Heart right ventricle (tissue), 16 donors: ENCODE results near the gene ZC3H12C. TPM values are rescaled to one million over a fixed set of nuclear protein-coding genes. Genes with fewer than 3 reads are reported as not detected.

ENCODE experiments used
- ATAC-seq, 8 donors: fragments of 200-7000 bp; cut with Tn5 transposase; one replicate each; pipeline ENCODE4 v1.9.1; 2020; ENCODE audit warnings: mild to moderate bottlenecking in 8 of 8, moderate library complexity in 8 of 8, moderate number of reproducible peaks in 1 of 8
- DNase-seq, 2 donors: peaks; one replicate each; pipeline ENCODE4 v3.0.0-alpha.2; 2020
- H3K27ac ChIP-seq, 10 donors: fragments of 200-600 bp; sonication (generic) in 2 of 10; one replicate each; pipeline versions ENCODE4 v1.5.0 to v1.8.0; 2020 to 2022; ENCODE audit warnings: mild to moderate bottlenecking in 3 of 10
- H3K27me3 ChIP-seq, 7 donors: fragments of 200-600 bp; one replicate each; pipeline ENCODE4 v1.8.0; 2021 to 2022; ENCODE audit warnings: mild to moderate bottlenecking in 2 of 7
- H3K36me3 ChIP-seq, 9 donors: fragments of 200-600 bp; sonication (generic) in 1 of 9; one replicate each; pipeline versions ENCODE4 v1.5.0 to v1.8.0; 2020 to 2022; ENCODE audit warnings: mild to moderate bottlenecking in 2 of 9
- H3K4me1 ChIP-seq, 9 donors: fragments of 200-600 bp; sonication (generic) in 1 of 9; one replicate each; pipeline versions ENCODE4 v1.5.0 to v1.8.0; 2020 to 2022; ENCODE audit warnings: mild to moderate bottlenecking in 4 of 9
- H3K4me3 ChIP-seq, 10 donors: fragments of 200-600 bp; sonication (generic) in 2 of 10; one replicate each; pipeline versions ENCODE4 v1.5.0 to v1.8.0; 2020 to 2022; ENCODE audit warnings: mild to moderate bottlenecking in 7 of 10, moderate library complexity in 2 of 10
- H3K9me3 ChIP-seq, 11 donors: fragments of 200-600 bp in 10 of 11; sonication (generic) in 2 of 11; one replicate each; pipeline versions ENCODE4 v1.5.0 to v1.8.0; 2013 to 2022; ENCODE audit warnings: mild to moderate bottlenecking in 2 of 11, control low read depth in 1 of 11, moderate library complexity in 1 of 11
- WGBS, 2 donors: extraction: QIAGEN DNeasy Blood & Tissue Kit; methylation state at CpG; one replicate each; pipeline ENCODE4 v1.1.7; 2013; ENCODE audit warnings: inconsistent platforms in 1 of 2; 5-methylcytosine and 5-hydroxymethylcytosine counted together
- intact Hi-C, 10 donors: fragments of 100-400 bp; cut with DNase I; formaldehyde crosslinking; loops; one replicate each; pipeline versions ENCODE4 v1.11.1 to v1.14.2; 2022
- polyA plus RNA-seq, 2 donors: library from polyadenylated mRNA; stranded (reverse); fragments of 200-250 nt; gene quantifications; one replicate each; pipeline ENCODE4 v1.2.3, GENCODE V29; 2013
- total RNA-seq, 10 donors: library from RNA; stranded (reverse); fragmentation: NEBNext Ultra II Directional in 3 of 10; extraction: Animal tissue kit (Norgen Biotek cat#: 25700) in 3 of 10; gene quantifications; one replicate each; pipeline versions ENCODE4 v1.2.1 to v1.2.4, GENCODE V29; 2021 to 2023
- TF ChIP-seq, protein P1 (sequence below), 9 donors: fragments of 200-600 bp; sonication (generic) in 2 of 9; IDR thresholded peaks; one replicate each; pipeline versions ENCODE4 v1.5.0 to v1.8.0; 2021 to 2022; ENCODE audit warnings: antibody characterized with exemption in 9 of 9, mild to moderate bottlenecking in 5 of 9, moderate library complexity in 1 of 9
- donor health status: Arrhythmogenic right ventricular cardiomyopathy.
- donor health status: ischemic (EF 13 %, LVEDD 7.1; RV severe dilation, severe dysfunction).
- donor health status: healthy with polysubstance abuse.
- donor health status: DM: no; HTN: yes; CAD: no.
- donor health status: DM: no; HTN: no; CAD: no.
- donor health status: ischemic (EF 25% LVEDD 6.9; RV normal size, moderate dysfunction).
- donor health status: ischemic (EF 25% LVEDD 5.7; RV mildly dilated, moderate dysfunction).
- donor health status: healthy.
- donor health status: DM: yes; HTN: yes; CAD: no.
- donor health status: Ischemic cardiomyopathy.
- donor health status: ischemic (EF 35%, LVEDD 5.7; RV mildly dilated, moderate dysfunction).
- donor health status: nonischemic (EF 11% LVEDD 7.7; RV severe dilation, severe dysfunction).
- donor health status: DM: yes; HTN: yes; CAD: no.
- donor health status: PGD.
- donor health status: ischemic (EF 29% LVEDD 5.4; RV normal size, mild dysfunction).
- donor health status: nonischemic (EF 23%, LVEDD 6.1; RV moderate dilation, normal function).

ZC3H12C gene
- total and polyA plus RNA-seq, 12 donors: 2.1 to 22.8 (median 20.1) TPM

DNA sequence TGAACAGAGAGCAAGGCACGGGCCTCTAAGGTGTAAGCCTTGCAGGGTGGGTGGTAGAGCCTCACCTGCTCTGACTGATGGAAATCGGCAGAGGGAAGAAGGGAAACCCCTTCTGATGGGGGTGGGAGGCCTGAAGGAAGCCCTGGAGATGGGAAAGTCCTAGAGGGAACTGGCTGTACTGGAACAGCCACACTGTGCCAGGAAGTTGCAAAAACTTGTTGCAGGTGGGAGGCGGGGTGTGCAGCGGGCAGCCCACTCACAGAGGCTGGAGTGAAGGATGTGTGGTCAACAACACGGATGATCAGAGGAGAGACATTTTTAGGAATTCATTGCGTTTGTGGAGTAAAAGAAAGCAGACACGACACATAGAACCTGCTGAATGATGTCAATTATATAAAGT lies 91.3 kb downstream of the ZC3H12C start:
- no peaks in the 10 kb centered on the region for H3K4me1 ChIP-seq

DNA sequence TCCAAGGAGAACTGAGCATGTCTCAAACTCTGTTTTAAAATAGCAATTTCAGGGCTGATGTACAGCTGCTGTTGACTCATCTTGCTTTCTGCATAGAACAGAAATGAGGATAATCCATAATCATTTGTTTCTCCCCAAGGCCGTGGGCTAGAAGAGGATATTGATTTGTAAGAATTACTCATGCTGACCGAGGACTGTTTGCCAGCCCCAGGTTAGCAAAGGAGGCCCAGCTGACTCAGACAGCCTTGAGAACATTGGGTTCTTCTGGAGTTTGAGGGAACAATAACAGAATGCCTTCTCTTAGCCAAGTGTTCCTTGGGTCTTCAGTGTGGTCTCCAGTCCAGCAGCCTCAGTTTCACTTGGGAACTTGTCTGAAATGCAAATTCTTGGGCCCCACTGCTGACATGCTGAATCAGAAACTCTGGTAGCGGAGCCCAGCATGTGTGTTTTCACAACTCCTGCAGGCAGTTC lies 92.0 kb downstream of the ZC3H12C start:
- H3K27ac ChIP-seq: no peak overlapping the region
- DNase-seq: no peak
- H3K36me3 ChIP-seq: no peaks in the 10 kb centered on the region
- TF ChIP-seq, protein P1, sequence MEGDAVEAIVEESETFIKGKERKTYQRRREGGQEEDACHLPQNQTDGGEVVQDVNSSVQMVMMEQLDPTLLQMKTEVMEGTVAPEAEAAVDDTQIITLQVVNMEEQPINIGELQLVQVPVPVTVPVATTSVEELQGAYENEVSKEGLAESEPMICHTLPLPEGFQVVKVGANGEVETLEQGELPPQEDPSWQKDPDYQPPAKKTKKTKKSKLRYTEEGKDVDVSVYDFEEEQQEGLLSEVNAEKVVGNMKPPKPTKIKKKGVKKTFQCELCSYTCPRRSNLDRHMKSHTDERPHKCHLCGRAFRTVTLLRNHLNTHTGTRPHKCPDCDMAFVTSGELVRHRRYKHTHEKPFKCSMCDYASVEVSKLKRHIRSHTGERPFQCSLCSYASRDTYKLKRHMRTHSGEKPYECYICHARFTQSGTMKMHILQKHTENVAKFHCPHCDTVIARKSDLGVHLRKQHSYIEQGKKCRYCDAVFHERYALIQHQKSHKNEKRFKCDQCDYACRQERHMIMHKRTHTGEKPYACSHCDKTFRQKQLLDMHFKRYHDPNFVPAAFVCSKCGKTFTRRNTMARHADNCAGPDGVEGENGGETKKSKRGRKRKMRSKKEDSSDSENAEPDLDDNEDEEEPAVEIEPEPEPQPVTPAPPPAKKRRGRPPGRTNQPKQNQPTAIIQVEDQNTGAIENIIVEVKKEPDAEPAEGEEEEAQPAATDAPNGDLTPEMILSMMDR (IDR thresholded peaks at IDR 0.05): no peak
- no peak overlapping the region for H3K4me3 ChIP-seq
- H3K27me3 ChIP-seq: no peaks in the 10 kb centered on the region
- ATAC-seq: no peak
- intact Hi-C loops: no loop called here
- no peaks in the 10 kb centered on the region for H3K4me1 ChIP-seq
- no peaks in the 10 kb centered on the region for H3K9me3 ChIP-seq
- 84 to 87% methylated on average over 3 of the region's 3 CpGs for WGBS, 2 donors

More for the DNA sequence above, 91.3 kb downstream of the ZC3H12C start:
- intact Hi-C loops: no loop called here
- no peak for ATAC-seq
- Histone ChIP-seq H3K9me3 (no peaks in the 10 kb centered on the region), H3K4me3 (no peak overlapping the region), H3K27ac (no peak overlapping the region), H3K36me3 (no peaks in the 10 kb centered on the region), H3K27me3 (no peaks in the 10 kb centered on the region)
- DNase-seq: no peak
- WGBS, 2 donors: 86 to 90% methylated on average over 7 of the region's 7 CpGs
- TF ChIP-seq, protein P1 (IDR thresholded peaks at IDR 0.05): no peak

DNA sequence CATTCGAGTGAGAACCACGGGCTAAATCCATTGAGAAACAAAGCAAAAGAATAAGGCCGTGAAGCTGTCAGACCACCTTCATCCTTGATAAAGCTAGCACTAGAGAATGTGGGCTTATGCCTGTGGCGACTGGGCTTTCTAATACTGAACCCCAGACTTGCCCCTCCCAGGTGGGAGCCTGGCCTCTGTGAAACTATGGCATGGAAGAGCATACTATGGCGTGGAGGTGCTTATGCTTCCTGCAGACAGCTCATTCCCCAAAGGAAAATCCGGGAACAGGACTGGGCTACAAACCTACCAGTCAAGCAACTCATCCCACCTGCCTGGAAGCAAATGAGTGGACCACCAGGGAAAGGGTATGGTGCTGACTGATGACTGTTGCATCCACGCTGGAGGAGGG lies 92.4 kb downstream of the ZC3H12C start:
- TF ChIP-seq, protein P1 (IDR thresholded peaks at IDR 0.05): no peak
- WGBS, 2 donors: 85% methylated on average over 7 of the region's 7 CpGs
- H3K4me1 ChIP-seq: no peaks in the 10 kb centered on the region
- H3K4me3 ChIP-seq: no peak overlapping the region
- ATAC-seq: no peak
- intact Hi-C loops: no loop called here
- no peaks in the 10 kb centered on the region for H3K36me3 ChIP-seq
- DNase-seq: no peak
- no peaks in the 10 kb centered on the region for H3K9me3 ChIP-seq
- H3K27ac ChIP-seq: no peak overlapping the region
- no peaks in the 10 kb centered on the region for H3K27me3 ChIP-seq

DNA sequence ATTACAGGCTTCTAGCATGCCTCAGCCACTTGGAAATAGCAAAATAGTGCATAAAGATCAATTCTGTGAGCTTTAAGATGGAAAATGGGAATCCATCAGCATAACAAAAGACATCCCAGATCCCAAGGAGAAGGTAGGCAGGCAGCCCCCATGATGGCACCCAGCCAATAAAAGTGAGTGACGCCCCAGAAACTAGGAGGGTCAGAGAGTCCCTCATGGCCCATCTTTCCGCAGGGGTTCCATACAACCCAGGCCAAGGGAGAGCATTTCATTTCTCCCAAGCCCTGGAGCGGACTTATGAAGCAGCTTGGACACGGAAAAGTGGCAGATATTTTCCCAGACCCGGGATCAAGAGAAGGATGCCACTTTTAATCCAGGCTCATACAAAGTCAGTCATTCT lies 93.3 kb downstream of the ZC3H12C start:
- intact Hi-C loops: no loop called here
- no peak for DNase-seq
- Histone ChIP-seq H3K27ac (no peak overlapping the region), H3K4me3 (no peak overlapping the region), H3K9me3 (no peaks in the 10 kb centered on the region), H3K27me3 (no peaks in the 10 kb centered on the region), H3K4me1 (no peaks in the 10 kb centered on the region), H3K36me3 (no peaks in the 10 kb centered on the region)
- ATAC-seq: no peak
- 93 to 96% methylated on average over 5 of the region's 5 CpGs for WGBS, 2 donors
- TF ChIP-seq, protein P1 (IDR thresholded peaks at IDR 0.05): no peak
